Uterus (tissue), 2 donors: ENCODE data around the gene TAMALIN.

Source experiments
- POLR2A ChIP-seq, 2 donors: fragments of 450-650 bp; IDR thresholded peaks; one replicate each; pipeline ENCODE4 v1.6.1; 2016; ENCODE audit warnings: antibody characterized with exemption in 2 of 2, mild to moderate bottlenecking in 1 of 2, moderate library complexity in 1 of 2
- TF ChIP-seq, protein P1 (sequence below), 4 experiments: fragments of 200-600 bp in 2 of 4; fragments of 450-650 bp in 2 of 4; sonication (generic) in 2 of 4; IDR thresholded peaks; one replicate each; pipeline ENCODE4 v1.5.1; 2016 to 2019; ENCODE audit warnings: antibody characterized with exemption in 4 of 4, mild to moderate bottlenecking in 2 of 4, moderate library complexity in 1 of 4

DNA sequence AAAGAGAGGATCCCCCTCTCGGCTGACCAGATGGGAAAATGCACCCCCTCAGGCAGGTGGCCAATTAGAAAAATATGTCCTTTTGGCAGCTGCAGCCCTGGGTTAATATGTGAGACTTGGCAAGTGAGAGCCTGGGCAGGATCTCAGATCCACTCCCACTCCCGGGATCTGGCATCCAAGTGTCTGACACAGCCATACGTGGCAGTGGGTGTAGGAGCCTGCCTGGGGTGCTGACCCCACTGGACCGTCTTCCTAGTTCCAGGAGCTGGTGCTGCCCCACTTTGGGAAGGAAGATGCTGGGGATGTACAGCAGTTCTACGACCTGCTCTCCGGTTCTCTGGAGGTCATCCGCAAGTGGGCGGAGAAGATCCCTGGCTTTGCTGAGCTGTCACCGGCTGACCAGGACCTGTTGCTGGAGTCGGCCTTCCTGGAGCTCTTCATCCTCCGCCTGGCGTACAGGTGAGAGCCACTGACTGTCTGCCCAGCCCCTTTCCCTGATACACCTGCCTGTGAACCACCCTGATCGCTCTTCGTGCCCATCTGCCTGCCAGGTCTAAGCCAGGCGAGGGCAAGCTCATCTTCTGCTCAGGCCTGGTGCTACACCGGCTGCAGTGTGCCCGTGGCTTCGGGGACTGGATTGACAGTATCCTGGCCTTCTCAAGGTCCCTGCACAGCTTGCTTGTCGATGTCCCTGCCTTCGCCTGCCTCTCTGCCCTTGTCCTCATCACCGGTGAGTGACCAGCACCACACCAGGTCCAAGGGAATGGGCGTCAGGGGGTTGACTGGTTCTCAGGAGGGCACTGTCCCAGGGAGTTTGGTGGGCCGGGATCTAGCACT is 50.3 kb downstream of the TAMALIN start:
- TF ChIP-seq, protein P1, sequence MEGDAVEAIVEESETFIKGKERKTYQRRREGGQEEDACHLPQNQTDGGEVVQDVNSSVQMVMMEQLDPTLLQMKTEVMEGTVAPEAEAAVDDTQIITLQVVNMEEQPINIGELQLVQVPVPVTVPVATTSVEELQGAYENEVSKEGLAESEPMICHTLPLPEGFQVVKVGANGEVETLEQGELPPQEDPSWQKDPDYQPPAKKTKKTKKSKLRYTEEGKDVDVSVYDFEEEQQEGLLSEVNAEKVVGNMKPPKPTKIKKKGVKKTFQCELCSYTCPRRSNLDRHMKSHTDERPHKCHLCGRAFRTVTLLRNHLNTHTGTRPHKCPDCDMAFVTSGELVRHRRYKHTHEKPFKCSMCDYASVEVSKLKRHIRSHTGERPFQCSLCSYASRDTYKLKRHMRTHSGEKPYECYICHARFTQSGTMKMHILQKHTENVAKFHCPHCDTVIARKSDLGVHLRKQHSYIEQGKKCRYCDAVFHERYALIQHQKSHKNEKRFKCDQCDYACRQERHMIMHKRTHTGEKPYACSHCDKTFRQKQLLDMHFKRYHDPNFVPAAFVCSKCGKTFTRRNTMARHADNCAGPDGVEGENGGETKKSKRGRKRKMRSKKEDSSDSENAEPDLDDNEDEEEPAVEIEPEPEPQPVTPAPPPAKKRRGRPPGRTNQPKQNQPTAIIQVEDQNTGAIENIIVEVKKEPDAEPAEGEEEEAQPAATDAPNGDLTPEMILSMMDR (IDR thresholded peaks at IDR 0.05): no peak
- no peak for TF ChIP-seq POLR2A (IDR thresholded peaks at IDR 0.05)
